PC-9 (cell line): ENCODE data around the gene ZNF286A.
"Not testable (repeated sequence)": the region's sequence is repeated elsewhere in the genome, so short reads cannot be mapped to it uniquely, and the experiment has no call there.

ENCODE experiments used
- CTCF ChIP-seq: fragments of 200-600 bp; sonication (generic); conservative IDR thresholded peaks from 2 replicates; pipeline ENCODE4 v1.6.1; 2017; ENCODE audit warnings: mixed run types, antibody characterized with exemption, mild to moderate bottlenecking, moderate library complexity
- EZH2 ChIP-seq: fragments of 200-600 bp; sonication (generic); IDR thresholded peaks from 2 replicates; pipeline ENCODE4 v1.8.0; 2017; ENCODE audit warnings: antibody characterized with exemption, low read depth

GRCh38 chr17:15733174-15733789, 33.7 kb downstream of the ZNF286A start:
- TF ChIP-seq EZH2, CTCF: not testable (repeated sequence)
